Adrenal gland (tissue), 5 donors: Measurements from ENCODE around the gene TPD52L2.

Source experiments
- POLR2A ChIP-seq, 2 donors: fragments of 450-650 bp; IDR thresholded peaks; one replicate each; pipeline ENCODE4 v1.6.1; 2017; ENCODE audit warnings: antibody characterized with exemption in 2 of 2, mild to moderate bottlenecking in 2 of 2, moderate library complexity in 1 of 2
- TF ChIP-seq, protein P1 (sequence below), 6 experiments: fragments of 450-650 bp in 4 of 6; fragments of 200-600 bp in 2 of 6; sonication (generic) in 1 of 6; IDR thresholded peaks; 1 replicate in 5 of 6; 2 replicates in 1 of 6; pipeline versions ENCODE4 v1.5.1 to v1.8.0; 2016 to 2021; ENCODE audit warnings: antibody characterized with exemption in 6 of 6, mild to moderate bottlenecking in 2 of 6, moderate library complexity in 1 of 6
- donor health status: DM: no; HTN: no; CAD: no.

- TF ChIP-seq, protein P1, sequence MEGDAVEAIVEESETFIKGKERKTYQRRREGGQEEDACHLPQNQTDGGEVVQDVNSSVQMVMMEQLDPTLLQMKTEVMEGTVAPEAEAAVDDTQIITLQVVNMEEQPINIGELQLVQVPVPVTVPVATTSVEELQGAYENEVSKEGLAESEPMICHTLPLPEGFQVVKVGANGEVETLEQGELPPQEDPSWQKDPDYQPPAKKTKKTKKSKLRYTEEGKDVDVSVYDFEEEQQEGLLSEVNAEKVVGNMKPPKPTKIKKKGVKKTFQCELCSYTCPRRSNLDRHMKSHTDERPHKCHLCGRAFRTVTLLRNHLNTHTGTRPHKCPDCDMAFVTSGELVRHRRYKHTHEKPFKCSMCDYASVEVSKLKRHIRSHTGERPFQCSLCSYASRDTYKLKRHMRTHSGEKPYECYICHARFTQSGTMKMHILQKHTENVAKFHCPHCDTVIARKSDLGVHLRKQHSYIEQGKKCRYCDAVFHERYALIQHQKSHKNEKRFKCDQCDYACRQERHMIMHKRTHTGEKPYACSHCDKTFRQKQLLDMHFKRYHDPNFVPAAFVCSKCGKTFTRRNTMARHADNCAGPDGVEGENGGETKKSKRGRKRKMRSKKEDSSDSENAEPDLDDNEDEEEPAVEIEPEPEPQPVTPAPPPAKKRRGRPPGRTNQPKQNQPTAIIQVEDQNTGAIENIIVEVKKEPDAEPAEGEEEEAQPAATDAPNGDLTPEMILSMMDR (IDR thresholded peaks at IDR 0.05): no peak
- TF ChIP-seq POLR2A (IDR thresholded peaks at IDR 0.05): no peak
These were observed 10.2 kb upstream of the TPD52L2 start for GRCh38 chr20:63854766-63855362.
